Measurements from ENCODE around the gene ABHD13.

Gene ABHD13

DNA sequence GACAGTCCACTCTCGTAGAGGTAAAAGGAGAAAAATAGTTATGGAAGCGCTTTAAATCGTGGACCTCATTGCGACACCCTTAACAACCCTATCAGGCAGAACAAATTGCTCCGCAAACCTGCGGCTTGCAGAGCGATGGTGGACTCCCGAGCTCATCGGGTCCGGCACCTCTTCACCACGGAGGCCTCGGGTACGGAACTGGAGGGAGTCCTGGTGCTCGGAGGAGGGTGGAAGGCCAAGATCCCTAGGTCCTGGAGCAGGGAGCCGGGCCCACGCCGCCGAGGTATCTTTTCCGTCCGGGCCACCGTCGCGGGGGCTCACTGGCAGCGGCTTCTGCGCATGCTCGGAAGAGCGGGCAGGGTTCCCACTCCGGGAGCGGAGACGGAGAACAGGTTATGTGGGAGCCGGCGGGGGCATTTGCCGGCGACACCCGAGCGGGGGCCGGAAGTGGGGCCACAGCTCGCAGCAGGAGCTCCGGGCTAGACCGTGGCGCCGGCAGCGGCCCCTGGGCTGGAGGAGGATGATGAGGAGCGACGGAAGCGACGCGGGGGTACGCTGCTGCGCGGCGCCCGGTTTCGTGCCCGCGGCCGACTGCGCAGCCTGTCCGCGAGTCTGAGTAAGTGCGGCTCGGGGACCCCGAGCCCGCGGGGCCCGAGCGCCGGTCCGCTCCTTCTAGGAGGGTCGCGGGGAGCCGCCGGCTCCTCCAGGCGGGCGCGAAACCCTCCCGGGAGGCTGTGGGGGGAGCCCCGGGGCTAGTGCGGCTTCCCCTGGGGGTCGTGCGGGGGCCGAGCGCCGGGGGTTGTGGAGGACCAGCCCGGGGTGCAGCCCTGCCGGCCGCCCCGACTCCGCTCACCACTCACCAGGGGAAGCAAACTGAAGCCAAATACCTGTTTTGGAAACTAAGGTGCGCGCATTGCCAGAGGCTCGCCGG, at the start of gene ABHD13:
Gene ABHD13, plus strand, starts transcription at position 349 of the 931 bp plus-strand sequence. CDS start 10,827 bp downstream, outside the sequence.
- H3K9ac ChIP-seq (ENCODE audit: low read depth, low read length), result peak within 1 kb of the TSS; percentile 71
- no peaks in the 10 kb centered on the region for H3K9me3 ChIP-seq (ENCODE audit: control insufficient read depth, insufficient read depth, low read length)
- no peaks in the 10 kb centered on the region for H3K4me1 ChIP-seq (ENCODE audit: insufficient read depth, low read length)
- H3K36me3 ChIP-seq (ENCODE audit: insufficient read depth, low read length), result no peaks in the 10 kb centered on the region; the same call in 1 of the 2 replicates

DNA sequence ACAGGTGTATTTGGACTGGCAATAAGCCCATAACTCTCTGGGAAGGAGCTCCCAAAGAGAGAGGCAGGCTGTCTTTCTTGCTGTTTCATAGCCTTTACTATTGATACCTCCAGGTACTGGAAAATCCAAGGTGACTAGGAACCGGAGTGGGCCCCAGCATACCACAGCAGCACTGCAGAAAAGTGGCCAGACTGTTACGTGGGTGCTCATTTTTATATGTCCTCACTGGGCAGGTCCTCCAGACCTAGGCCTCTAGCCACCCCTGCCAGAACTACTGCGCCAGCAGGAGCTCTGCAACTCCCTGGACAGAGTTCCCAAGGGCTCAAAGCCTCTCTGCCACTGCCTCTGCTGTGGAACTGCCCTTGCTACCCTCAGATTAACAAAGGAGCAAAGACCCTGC, 49.3 kb upstream of the ABHD13 start:
- no peaks in the 10 kb centered on the region for H3K36me3 ChIP-seq (ENCODE audit: insufficient read depth, low read length)
- 0 out of 2 replicates have a peak, but pooled peaks cover 3% of the 10 kb centered on the region for H3K9me3 ChIP-seq (ENCODE audit: control insufficient read depth, insufficient read depth, low read length)
- no peaks in the 10 kb centered on the region for H3K4me1 ChIP-seq (ENCODE audit: insufficient read depth, low read length)
- no peak overlapping the region for H3K9ac ChIP-seq (ENCODE audit: low read depth, low read length)

DNA sequence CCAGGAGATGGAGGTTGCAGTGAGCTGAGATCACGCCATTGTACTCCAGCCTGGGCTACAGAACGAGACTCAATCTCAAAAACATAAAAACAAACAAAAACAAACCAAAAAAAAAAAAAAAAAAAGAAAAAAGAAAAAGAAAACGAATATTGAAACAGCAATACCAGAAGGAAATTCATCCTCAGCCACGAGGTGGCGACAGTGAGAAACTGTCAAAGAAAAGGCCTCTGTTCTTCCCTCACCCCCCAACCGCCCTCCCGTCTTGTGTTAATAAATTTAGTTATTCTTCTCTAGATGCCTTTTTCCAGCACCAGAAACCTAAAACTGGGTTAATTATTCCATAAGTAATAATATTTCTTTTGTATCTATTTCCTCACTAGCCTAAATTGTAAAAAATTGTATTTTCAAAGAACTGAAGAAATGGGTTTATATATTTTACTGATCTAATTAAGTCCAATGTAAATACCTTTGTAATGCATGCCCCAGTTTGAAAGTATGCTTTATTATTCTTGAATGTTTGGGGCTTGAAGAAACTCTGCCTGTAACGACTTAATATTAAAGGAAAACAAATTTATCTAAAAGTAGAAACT, 41.4 kb upstream of the ABHD13 start:
- H3K9me3 ChIP-seq (ENCODE audit: control insufficient read depth, insufficient read depth, low read length), result no peaks in the 10 kb centered on the region
- H3K36me3 ChIP-seq (ENCODE audit: insufficient read depth, low read length), result no peaks in the 10 kb centered on the region
- no peaks in the 10 kb centered on the region for H3K4me1 ChIP-seq (ENCODE audit: insufficient read depth, low read length)
- no peak overlapping the region for H3K9ac ChIP-seq (ENCODE audit: low read depth, low read length)

DNA sequence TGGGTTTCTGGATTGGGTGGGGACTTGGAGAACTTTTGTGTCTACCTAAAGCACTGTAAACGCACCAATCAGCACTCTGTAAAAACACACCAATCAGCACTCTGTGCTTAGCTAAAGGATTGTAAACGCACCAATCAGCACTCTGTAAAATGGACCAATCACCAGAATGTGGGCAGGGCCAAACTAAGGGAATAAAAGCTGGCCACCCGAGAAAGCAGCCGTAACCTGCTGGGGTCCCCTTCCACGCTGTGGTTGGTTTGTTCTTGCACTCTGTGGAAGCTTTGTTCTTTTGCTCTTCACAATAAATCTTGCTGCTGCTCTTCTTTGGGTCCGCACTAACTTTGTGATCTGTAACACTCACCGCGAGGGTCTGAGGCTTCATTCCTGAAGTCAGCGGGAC, 40.1 kb upstream of the ABHD13 start:
- Histone ChIP-seq H3K36me3 (ENCODE audit: insufficient read depth, low read length) (no peaks in the 10 kb centered on the region), H3K9ac (ENCODE audit: low read depth, low read length) (no peak overlapping the region), H3K4me1 (ENCODE audit: insufficient read depth, low read length) (no peaks in the 10 kb centered on the region), H3K9me3 (ENCODE audit: control insufficient read depth, insufficient read depth, low read length) (no peaks in the 10 kb centered on the region)

DNA sequence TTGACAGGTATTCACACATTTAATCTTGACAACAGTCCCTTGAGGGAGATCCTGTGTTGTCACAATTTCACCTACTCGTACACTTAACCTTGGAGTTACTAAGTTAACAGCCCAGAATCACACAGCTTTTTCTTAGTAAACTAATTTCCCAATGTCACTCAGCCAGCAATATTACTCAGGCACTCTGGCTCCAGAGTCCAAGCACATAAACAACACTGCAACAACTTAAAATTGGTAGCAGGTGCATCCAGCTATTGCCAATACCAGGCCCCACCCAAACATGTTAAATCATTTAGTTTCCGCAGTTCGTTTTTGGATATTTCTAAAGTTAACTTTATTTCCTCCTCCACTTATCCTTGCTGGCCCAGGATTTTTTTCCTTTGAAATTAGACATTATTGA, 35.5 kb upstream of the ABHD13 start:
- no peaks in the 10 kb centered on the region for H3K9me3 ChIP-seq (ENCODE audit: control insufficient read depth, insufficient read depth, low read length)
- H3K4me1 ChIP-seq (ENCODE audit: insufficient read depth, low read length), result no peaks in the 10 kb centered on the region
- no peak overlapping the region for H3K9ac ChIP-seq (ENCODE audit: low read depth, low read length)
- H3K36me3 ChIP-seq (ENCODE audit: insufficient read depth, low read length), result no peaks in the 10 kb centered on the region

DNA sequence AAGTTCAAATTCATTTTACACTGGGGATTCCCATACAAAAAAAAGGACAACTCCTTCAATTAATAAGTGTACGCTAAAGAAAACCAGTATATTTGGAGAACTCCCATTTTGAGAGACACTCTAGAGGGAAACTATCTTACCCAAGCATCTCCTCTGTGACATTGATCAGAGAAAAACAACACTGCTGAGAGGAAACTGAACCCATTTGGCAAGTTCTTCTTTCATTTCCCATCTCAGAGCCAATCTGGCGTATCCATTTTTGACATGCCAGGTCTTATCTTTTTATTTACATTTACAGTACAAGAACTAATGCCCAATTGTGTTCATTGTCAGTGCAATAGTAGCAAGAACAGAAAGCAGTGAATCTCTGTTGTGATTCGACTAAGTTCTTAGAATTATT, 33.0 kb upstream of the ABHD13 start:
- H3K36me3 ChIP-seq (ENCODE audit: insufficient read depth, low read length), result no peaks in the 10 kb centered on the region
- H3K4me1 ChIP-seq (ENCODE audit: insufficient read depth, low read length), result no peaks in the 10 kb centered on the region
- no peak overlapping the region for H3K9ac ChIP-seq (ENCODE audit: low read depth, low read length)
- H3K9me3 ChIP-seq (ENCODE audit: control insufficient read depth, insufficient read depth, low read length), result no peaks in the 10 kb centered on the region

DNA sequence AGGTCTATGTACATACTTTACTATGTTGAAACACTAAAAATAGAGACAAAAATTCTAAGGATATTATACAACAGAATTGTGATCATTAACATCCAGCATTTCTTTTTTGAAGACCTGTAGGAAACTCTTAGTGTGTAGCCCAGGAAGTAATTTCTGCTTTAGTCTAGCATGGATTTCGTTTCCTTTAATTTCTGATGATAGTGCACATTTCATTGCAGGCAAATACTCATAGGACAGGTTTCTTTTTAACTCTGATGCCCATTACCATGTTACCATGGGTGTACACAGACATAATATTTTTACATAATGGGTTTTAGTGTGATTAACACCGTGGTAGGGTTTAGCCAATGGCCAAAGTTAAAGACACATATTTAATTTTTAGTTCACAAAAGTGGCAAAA, 29.9 kb upstream of the ABHD13 start:
- no peaks in the 10 kb centered on the region for H3K9me3 ChIP-seq (ENCODE audit: control insufficient read depth, insufficient read depth, low read length)
- H3K4me1 ChIP-seq (ENCODE audit: insufficient read depth, low read length), result no peaks in the 10 kb centered on the region
- H3K36me3 ChIP-seq (ENCODE audit: insufficient read depth, low read length), result no peaks in the 10 kb centered on the region
- no peak overlapping the region for H3K9ac ChIP-seq (ENCODE audit: low read depth, low read length)

DNA sequence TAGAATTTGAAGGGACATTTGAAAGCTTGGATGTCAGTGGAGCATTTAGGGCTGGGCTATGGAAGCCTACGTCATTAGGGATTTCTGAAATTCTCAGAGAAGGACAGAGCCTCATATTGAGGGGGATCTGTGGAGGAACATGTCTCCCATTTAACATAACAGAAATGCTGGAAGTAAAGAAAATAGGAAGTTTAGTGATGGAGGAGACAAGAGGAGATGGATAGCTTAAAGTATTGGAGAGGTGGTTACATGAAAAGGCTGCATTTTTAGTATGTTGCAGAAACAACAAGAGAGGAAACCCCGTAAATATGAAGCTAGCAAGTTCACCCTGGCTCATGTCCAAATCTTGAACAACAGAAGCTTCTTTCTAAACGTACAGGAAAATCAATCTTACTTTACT, 27.3 kb upstream of the ABHD13 start:
- Histone ChIP-seq H3K36me3 (ENCODE audit: insufficient read depth, low read length) (no peaks in the 10 kb centered on the region), H3K9me3 (ENCODE audit: control insufficient read depth, insufficient read depth, low read length) (no peaks in the 10 kb centered on the region), H3K9ac (ENCODE audit: low read depth, low read length) (no peak overlapping the region), H3K4me1 (ENCODE audit: insufficient read depth, low read length) (no peaks in the 10 kb centered on the region)

DNA sequence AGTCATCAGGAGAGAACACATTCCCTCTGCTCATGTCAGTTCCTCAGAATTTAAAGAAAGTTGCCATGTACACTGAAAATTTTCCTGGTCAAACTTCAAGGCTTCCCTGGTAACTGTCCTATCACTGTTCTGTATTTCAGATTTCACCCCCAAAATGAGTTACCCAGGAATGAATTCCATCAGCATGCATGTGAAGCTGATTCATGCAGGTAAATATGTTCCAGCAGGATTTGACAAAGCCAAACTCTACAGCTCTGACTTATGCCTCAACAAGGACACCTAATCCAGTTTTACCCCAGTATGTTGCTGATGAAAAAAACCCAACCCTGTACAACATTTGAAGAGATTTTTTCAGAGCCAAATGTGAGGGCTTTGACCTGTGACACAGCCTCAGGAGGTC, 24.4 kb upstream of the ABHD13 start:
- Histone ChIP-seq H3K36me3 (ENCODE audit: insufficient read depth, low read length) (no peaks in the 10 kb centered on the region), H3K4me1 (ENCODE audit: insufficient read depth, low read length) (no peaks in the 10 kb centered on the region), H3K9ac (ENCODE audit: low read depth, low read length) (no peak overlapping the region), H3K9me3 (ENCODE audit: control insufficient read depth, insufficient read depth, low read length) (no peaks in the 10 kb centered on the region)

DNA sequence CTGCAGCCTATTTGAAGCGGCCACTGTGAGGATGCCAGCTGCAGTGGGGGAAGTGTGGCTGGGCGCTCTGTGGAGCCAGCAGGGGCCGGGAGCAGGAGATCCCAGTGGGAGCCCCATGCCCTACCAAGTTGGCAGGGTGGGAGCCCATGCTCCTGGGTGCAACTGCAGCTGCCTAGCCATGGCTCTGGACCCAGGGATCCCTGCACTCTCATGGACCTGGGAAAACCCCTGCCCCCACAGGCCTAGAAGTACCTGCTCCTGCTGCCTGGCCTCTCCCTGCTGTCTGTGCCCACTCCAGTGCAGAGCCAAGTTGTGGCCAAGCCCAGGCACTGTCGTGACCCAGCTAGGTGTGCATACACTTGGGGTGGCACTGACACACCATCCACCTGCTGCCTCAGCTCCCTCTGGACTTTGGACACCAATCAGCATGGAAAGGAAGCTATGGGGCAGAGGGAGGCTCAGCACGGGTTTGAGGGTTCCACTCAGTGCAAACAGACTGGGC, 23.7 kb upstream of the ABHD13 start:
- Histone ChIP-seq H3K4me1 (ENCODE audit: insufficient read depth, low read length) (no peaks in the 10 kb centered on the region), H3K36me3 (ENCODE audit: insufficient read depth, low read length) (no peaks in the 10 kb centered on the region), H3K9ac (ENCODE audit: low read depth, low read length) (no peak overlapping the region), H3K9me3 (ENCODE audit: control insufficient read depth, insufficient read depth, low read length) (no peaks in the 10 kb centered on the region)

DNA sequence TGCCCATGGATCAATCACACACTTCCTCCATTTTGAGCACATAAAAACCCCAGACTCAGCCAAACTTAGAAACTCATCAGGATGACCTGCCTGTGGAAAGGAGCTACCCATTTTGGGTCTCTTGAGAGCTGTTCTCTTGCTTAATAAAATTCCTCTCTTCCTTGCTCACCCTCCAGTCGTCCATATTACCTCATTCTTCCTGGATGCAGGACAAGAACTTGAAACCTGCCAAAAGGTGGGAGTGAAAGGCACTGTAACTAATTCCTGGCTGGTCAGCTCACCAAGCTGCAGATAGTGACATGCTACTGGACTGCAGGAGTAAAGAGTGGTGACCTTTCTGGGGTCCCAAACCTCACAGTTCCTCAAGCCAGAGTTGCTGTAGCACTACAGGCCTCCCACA, 23.0 kb upstream of the ABHD13 start:
- no peaks in the 10 kb centered on the region for H3K36me3 ChIP-seq (ENCODE audit: insufficient read depth, low read length)
- H3K4me1 ChIP-seq (ENCODE audit: insufficient read depth, low read length), result no peaks in the 10 kb centered on the region
- H3K9me3 ChIP-seq (ENCODE audit: control insufficient read depth, insufficient read depth, low read length), result no peaks in the 10 kb centered on the region
- no peak overlapping the region for H3K9ac ChIP-seq (ENCODE audit: low read depth, low read length)

DNA sequence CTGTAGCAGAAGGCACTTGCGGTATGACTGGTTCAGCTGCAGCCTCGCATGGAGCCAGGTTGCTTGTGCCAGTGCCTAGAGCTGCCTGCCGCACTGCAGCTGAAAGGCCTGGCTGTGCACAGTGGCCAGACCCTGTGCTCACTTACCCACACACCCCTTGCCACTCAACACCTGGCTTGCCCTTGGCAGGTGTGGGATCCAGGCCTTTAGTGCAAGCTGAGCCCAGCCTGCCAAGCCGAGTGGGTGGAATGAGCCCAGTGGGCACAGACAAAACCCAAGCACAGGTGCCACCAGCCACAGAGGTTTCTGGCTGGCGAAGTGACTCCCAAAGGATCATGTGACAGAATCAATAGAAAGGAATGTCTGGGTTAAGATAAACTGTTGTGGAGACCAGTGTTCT, 22.3 kb upstream of the ABHD13 start:
- no peak overlapping the region for H3K9ac ChIP-seq (ENCODE audit: low read depth, low read length)
- no peaks in the 10 kb centered on the region for H3K4me1 ChIP-seq (ENCODE audit: insufficient read depth, low read length)
- no peaks in the 10 kb centered on the region for H3K36me3 ChIP-seq (ENCODE audit: insufficient read depth, low read length)
- no peaks in the 10 kb centered on the region for H3K9me3 ChIP-seq (ENCODE audit: control insufficient read depth, insufficient read depth, low read length)

DNA sequence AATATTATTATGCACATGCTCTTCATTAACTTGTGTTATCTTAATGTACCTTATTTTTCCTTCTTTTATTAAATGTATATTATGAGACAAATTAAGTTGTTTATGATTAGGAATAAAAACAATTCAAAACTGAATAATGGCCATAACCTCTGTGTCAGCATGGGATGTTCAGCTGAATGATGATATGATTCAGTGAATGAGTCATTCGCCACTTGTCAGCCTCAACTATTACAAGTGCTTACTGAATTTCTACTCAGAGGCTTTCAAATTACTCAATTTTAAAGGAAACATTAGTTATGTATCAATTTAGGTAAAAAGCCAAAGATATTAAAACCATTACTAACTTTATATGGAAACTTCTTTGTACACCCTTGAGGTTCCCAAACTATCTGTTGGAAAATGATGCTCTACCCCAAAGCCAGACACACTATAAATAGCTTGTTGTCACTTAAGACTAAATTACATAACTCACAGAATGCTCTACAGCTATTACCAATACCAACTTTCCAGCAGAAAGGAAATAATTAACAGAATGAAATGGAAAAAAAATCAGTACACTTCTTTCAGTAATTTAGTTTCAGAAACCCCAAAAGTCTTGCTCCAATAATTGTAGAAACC, 17.3 kb upstream of the ABHD13 start:
- Histone ChIP-seq H3K9ac (ENCODE audit: low read depth, low read length) (no peak overlapping the region), H3K36me3 (ENCODE audit: insufficient read depth, low read length) (no peaks in the 10 kb centered on the region), H3K4me1 (ENCODE audit: insufficient read depth, low read length) (no peaks in the 10 kb centered on the region), H3K9me3 (ENCODE audit: control insufficient read depth, insufficient read depth, low read length) (no peaks in the 10 kb centered on the region)

DNA sequence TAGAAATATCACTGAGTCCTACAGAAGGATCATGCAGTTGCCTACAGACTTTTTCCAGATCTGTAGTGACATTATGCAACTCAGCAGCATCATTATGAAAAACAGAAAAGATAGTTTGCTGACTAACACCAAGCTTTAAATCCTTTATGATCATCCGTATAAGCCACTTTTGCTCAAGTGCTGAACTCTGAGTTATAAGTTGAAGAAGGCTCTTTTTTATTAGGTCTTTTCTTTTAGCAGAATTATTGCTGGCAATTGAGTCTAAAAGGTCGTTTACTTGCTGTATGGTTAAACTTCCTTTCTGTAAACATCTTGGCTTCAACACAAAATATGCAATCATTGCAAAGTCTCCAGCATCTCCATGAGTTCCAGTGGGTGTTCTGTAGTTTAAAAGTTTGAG, 7.6 kb upstream of the ABHD13 start:
- Histone ChIP-seq H3K36me3 (ENCODE audit: insufficient read depth, low read length) (no peaks in the 10 kb centered on the region; the same call in 1 of the 2 replicates), H3K4me1 (ENCODE audit: insufficient read depth, low read length) (no peaks in the 10 kb centered on the region), H3K9me3 (ENCODE audit: control insufficient read depth, insufficient read depth, low read length) (no peaks in the 10 kb centered on the region), H3K9ac (ENCODE audit: low read depth, low read length) (no peak overlapping the region)
